ENCODE measurements around the gene INSC. TPM values are rescaled to one million over a fixed set of nuclear protein-coding genes. Genes with fewer than 3 reads are reported as not detected.

Gene INSC
- total and polyA plus RNA-seq, 11 donors = 0.19 to 1.5 (median 0.43) TPM; not detected in 1

- Histone ChIP-seq H3K27me3 (peaks cover 0 to 37% (median 4%) of the 10 kb centered on the region in 9 donors), H3K4me1 (peaks cover 0 to 10% (median 0%) of the 10 kb centered on the region in 12 donors), H3K36me3 (no peaks in the 10 kb centered on the region), H3K4me3 (no peak overlapping the region), H3K27ac (no peak overlapping the region), H3K9me3 (no peaks in the 10 kb centered on the region)
- no peak for DNase-seq
- intact Hi-C loops (cut with DNase I) = no loop called here
- no peak for ATAC-seq
- TF ChIP-seq, protein P1, sequence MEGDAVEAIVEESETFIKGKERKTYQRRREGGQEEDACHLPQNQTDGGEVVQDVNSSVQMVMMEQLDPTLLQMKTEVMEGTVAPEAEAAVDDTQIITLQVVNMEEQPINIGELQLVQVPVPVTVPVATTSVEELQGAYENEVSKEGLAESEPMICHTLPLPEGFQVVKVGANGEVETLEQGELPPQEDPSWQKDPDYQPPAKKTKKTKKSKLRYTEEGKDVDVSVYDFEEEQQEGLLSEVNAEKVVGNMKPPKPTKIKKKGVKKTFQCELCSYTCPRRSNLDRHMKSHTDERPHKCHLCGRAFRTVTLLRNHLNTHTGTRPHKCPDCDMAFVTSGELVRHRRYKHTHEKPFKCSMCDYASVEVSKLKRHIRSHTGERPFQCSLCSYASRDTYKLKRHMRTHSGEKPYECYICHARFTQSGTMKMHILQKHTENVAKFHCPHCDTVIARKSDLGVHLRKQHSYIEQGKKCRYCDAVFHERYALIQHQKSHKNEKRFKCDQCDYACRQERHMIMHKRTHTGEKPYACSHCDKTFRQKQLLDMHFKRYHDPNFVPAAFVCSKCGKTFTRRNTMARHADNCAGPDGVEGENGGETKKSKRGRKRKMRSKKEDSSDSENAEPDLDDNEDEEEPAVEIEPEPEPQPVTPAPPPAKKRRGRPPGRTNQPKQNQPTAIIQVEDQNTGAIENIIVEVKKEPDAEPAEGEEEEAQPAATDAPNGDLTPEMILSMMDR (IDR thresholded peaks at IDR 0.05) = no peak
- no peak for TF ChIP-seq POLR2A (IDR thresholded peaks at IDR 0.05)
- WGBS, 4 donors = 89 to 96% (median 93%) methylated on average over 5 of the region's 5 CpGs
Observed at GRCh38 chr11:15115686-15116085, 963 bp downstream of the INSC start.

GRCh38 chr11:15117751-15118150 is 3.0 kb downstream of the INSC start:
- Histone ChIP-seq H3K36me3 (no peaks in the 10 kb centered on the region), H3K27ac (no peak overlapping the region), H3K27me3 (peaks cover 0 to 37% (median 4%) of the 10 kb centered on the region in 9 donors), H3K4me1 (peaks cover 0 to 10% (median 0%) of the 10 kb centered on the region in 12 donors), H3K4me3 (no peak overlapping the region), H3K9me3 (no peaks in the 10 kb centered on the region)
- ATAC-seq (no peak), DNase-seq (no peak)
- 59 to 72% (median 71%) methylated on average over 4 of the region's 4 CpGs for WGBS, 4 donors
- intact Hi-C loops (cut with DNase I) = no loop called here
- no peak for TF ChIP-seq POLR2A (IDR thresholded peaks at IDR 0.05)
- TF ChIP-seq, protein P1 (IDR thresholded peaks at IDR 0.05) = no peak

GRCh38 chr11:15118431-15118830 is 3.7 kb downstream of the INSC start:
- Histone ChIP-seq H3K36me3 (no peaks in the 10 kb centered on the region), H3K4me1 (peaks cover 0 to 10% (median 0%) of the 10 kb centered on the region in 12 donors), H3K27ac (no peak overlapping the region), H3K27me3 (peaks cover 0 to 37% (median 4%) of the 10 kb centered on the region in 9 donors), H3K4me3 (no peak overlapping the region), H3K9me3 (no peaks in the 10 kb centered on the region)
- no peak for DNase-seq
- ATAC-seq = no peak
- intact Hi-C loops (cut with DNase I) = no loop called here
- TF ChIP-seq POLR2A (IDR thresholded peaks at IDR 0.05) = no peak
- TF ChIP-seq, protein P1 (IDR thresholded peaks at IDR 0.05) = no peak

DNA sequence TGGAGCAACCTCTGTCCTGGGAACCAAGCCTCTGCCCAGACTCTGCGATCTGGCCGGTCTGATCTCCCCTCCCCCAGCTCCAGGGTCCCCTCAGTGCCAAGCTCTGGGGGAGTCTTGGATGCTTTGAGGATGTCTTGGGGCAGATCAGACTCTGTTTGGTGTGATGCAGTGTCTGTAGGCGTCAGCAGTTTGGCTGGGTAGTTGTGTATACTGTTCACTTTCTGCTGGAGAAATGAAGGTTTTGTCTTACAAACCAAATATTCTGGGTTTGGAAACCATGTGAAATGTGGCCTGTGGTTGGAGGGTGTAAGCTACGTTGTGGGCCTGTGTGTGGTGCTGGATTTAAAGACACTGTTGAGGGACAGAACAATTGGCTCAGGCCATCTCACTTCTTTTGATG is 4.6 kb downstream of the INSC start:
- DNase-seq (no peak), ATAC-seq (no peak)
- Histone ChIP-seq H3K4me1 (peaks cover 0 to 8% (median 0%) of the 10 kb centered on the region in 12 donors), H3K4me3 (no peak overlapping the region), H3K27ac (no peak overlapping the region), H3K36me3 (no peaks in the 10 kb centered on the region), H3K9me3 (no peaks in the 10 kb centered on the region), H3K27me3 (peaks cover 0 to 36% (median 4%) of the 10 kb centered on the region in 9 donors)
- WGBS, 4 donors = 64 to 80% (median 71%) methylated on average over 4 of the region's 4 CpGs
- TF ChIP-seq, protein P1 (IDR thresholded peaks at IDR 0.05) = no peak
- no peak for TF ChIP-seq POLR2A (IDR thresholded peaks at IDR 0.05)
- intact Hi-C loops (cut with DNase I) = no loop called here

Data from heart left ventricle (tissue), 16 donors.